Body of pancreas (tissue), 4 donors: Measurements from ENCODE around the gene LAIR2. TPM values are rescaled to one million over a fixed set of nuclear protein-coding genes. Genes with fewer than 3 reads are reported as not detected.
A peak's percentile ranks its signal among the peaks of the same experiment; 100 is the strongest.
"Not testable (repeated sequence)": the region's sequence is repeated elsewhere in the genome, so short reads cannot be mapped to it uniquely, and the experiment has no call there.

Experiments used
- ATAC-seq: fragments of 150-250 bp; one replicate; pipeline ENCODE4 v1.9.1; 2016
- DNase-seq, 4 donors: peaks; one replicate each; pipeline ENCODE4 v3.0.0-alpha.2; 2019
- H3K27ac ChIP-seq, 4 donors: fragments of 200-600 bp; sonication (generic); 1 replicate in 3 of 4; 2 replicates in 1 of 4; pipeline versions ENCODE4 v1.5.1 to v1.6.1; 2016 to 2019; ENCODE audit warnings: mild to moderate bottlenecking in 1 of 4, mixed read lengths in 1 of 4, moderate library complexity in 1 of 4
- H3K27me3 ChIP-seq, 2 donors: fragments of 200-600 bp; sonication (generic); one replicate each; pipeline ENCODE4 v1.6.0; 2016; ENCODE audit warnings: mild to moderate bottlenecking in 1 of 2
- H3K36me3 ChIP-seq, 2 donors: fragments of 200-600 bp; sonication (generic); replicated peaks in 1 of 2; 2 replicates each; pipeline ENCODE4 v1.5.1; 2016; ENCODE audit warnings: low read depth in 2 of 2; ENCODE audit not compliant: insufficient read depth in 1 of 2
- H3K4me1 ChIP-seq: fragments of 200-600 bp; sonication (generic); one replicate; pipeline ENCODE4 v1.6.0; 2016
- H3K4me3 ChIP-seq, 2 donors: fragments of 200-600 bp; sonication (generic); 1 replicate in 1 of 2; 2 replicates in 1 of 2; pipeline ENCODE4 v1.5.1; 2016 to 2019
- H3K9me3 ChIP-seq, 3 donors: fragments of 200-600 bp; sonication (generic); 1 replicate in 2 of 3; 2 replicates in 1 of 3; pipeline ENCODE4 v1.5.1; 2016
- POLR2A ChIP-seq, 3 donors: fragments of 450-650 bp; IDR thresholded peaks; one replicate each; pipeline ENCODE4 v1.6.1; 2016; ENCODE audit warnings: antibody characterized with exemption in 3 of 3, mild to moderate bottlenecking in 2 of 3
- WGBS, 2 donors: methylation state at CpG; one replicate each; pipeline ENCODE4 v1.1.5; 2017; 5-methylcytosine and 5-hydroxymethylcytosine counted together
- intact Hi-C: fragments of 100-400 bp; cut with DNase I; formaldehyde crosslinking; loops from one replicate; pipeline ENCODE4 v1.15.1; 2023
- total RNA-seq, 2 donors: library from RNA; depleted of rRNA; stranded (reverse); fragments of >200 nt; gene quantifications; one replicate each; pipeline ENCODE4 v1.1.0, GENCODE V29; 2016
- TF ChIP-seq, protein P1 (sequence below), 7 experiments: fragments of 450-650 bp in 4 of 7; fragments of 200-600 bp in 3 of 7; sonication (generic) in 3 of 7; IDR thresholded peaks; one replicate each; pipeline ENCODE4 v1.5.1; 2016 to 2019; ENCODE audit warnings: antibody characterized with exemption in 7 of 7

The LAIR2 gene
- total RNA-seq, 2 donors from 2014 or later: not detected

DNA sequence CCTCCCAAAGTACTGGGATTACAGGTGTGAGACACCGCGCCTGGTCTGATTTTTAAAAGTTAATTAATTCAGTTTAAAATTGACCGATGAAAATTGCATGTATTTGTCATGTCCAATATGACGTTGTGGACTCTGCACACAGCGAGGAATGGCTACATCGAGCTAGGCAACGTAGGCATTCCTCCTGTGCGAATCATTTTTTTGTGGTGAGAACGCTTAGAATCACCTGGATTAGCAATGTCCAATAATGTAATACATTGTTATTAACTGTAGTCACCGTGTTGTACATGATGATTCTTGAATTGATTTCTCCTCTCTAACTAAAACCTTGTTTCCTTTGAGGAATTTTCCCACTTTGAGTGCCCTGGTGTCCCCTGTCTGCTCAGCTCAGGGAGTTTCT, 3.4 kb downstream of the LAIR2 start:
- ATAC-seq: no peak

GRCh38 chr19:54507038-54507717, 4.5 kb downstream of the LAIR2 start:
- H3K9me3 ChIP-seq, DNase-seq, H3K4me1 ChIP-seq, H3K36me3 ChIP-seq, H3K27me3 ChIP-seq, ATAC-seq, H3K4me3 ChIP-seq, H3K27ac ChIP-seq, intact Hi-C loops: not testable (repeated sequence)
- WGBS, 2 donors: 43% methylated on average over 10 of the region's 15 CpGs; no CpG with 5 or more reads in 1 of the 2 donors

More for the DNA sequence above, 3.4 kb downstream of the LAIR2 start:
- no peaks in the 10 kb centered on the region for H3K9me3 ChIP-seq
- TF ChIP-seq, protein P1, sequence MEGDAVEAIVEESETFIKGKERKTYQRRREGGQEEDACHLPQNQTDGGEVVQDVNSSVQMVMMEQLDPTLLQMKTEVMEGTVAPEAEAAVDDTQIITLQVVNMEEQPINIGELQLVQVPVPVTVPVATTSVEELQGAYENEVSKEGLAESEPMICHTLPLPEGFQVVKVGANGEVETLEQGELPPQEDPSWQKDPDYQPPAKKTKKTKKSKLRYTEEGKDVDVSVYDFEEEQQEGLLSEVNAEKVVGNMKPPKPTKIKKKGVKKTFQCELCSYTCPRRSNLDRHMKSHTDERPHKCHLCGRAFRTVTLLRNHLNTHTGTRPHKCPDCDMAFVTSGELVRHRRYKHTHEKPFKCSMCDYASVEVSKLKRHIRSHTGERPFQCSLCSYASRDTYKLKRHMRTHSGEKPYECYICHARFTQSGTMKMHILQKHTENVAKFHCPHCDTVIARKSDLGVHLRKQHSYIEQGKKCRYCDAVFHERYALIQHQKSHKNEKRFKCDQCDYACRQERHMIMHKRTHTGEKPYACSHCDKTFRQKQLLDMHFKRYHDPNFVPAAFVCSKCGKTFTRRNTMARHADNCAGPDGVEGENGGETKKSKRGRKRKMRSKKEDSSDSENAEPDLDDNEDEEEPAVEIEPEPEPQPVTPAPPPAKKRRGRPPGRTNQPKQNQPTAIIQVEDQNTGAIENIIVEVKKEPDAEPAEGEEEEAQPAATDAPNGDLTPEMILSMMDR (IDR thresholded peaks at IDR 0.05): no peak
- TF ChIP-seq POLR2A (IDR thresholded peaks at IDR 0.05): no peak
- intact Hi-C loops: no loop called here
- H3K27me3 ChIP-seq: no peaks in the 10 kb centered on the region
- no peak overlapping the region for H3K27ac ChIP-seq
- no peaks in the 10 kb centered on the region for H3K4me1 ChIP-seq
- H3K36me3 ChIP-seq: no peaks in the 10 kb centered on the region
- DNase-seq: no peak
- 52 to 76% methylated on average over 10 of the region's 10 CpGs for WGBS, 2 donors
- no peak overlapping the region for H3K4me3 ChIP-seq

DNA sequence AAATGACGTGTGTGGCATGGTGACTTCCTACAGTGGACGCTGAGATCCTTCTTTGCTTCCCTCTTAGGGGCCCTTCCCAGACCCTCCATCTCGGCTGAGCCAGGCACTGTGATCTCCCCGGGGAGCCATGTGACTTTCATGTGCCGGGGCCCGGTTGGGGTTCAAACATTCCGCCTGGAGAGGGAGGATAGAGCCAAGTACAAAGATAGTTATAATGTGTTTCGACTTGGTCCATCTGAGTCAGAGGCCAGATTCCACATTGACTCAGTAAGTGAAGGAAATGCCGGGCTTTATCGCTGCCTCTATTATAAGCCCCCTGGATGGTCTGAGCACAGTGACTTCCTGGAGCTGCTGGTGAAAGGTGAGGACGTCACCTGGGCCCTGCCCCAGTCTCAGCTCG, 5.2 kb downstream of the LAIR2 start:
- Histone ChIP-seq H3K4me3 (no peak overlapping the region), H3K27ac (no peak overlapping the region), H3K9me3 (no peaks in the 10 kb centered on the region), H3K27me3 (no peaks in the 10 kb centered on the region), H3K36me3 (no peaks in the 10 kb centered on the region), H3K4me1 (no peaks in the 10 kb centered on the region)
- DNase-seq: no peak
- TF ChIP-seq, protein P1 (IDR thresholded peaks at IDR 0.05): no peak
- TF ChIP-seq POLR2A (IDR thresholded peaks at IDR 0.05): no peak
- intact Hi-C loops: no loop called here
- WGBS, 2 donors: 39 to 47% methylated on average over 10 to 12 of the region's 12 CpGs
- no peak for ATAC-seq

- H3K36me3 ChIP-seq, H3K27me3 ChIP-seq, H3K4me3 ChIP-seq, H3K9me3 ChIP-seq, DNase-seq, ATAC-seq, intact Hi-C loops, H3K4me1 ChIP-seq, H3K27ac ChIP-seq: not testable (repeated sequence)
- WGBS, 2 donors: 60% methylated on average over 2 of the region's 3 CpGs; no CpG with 5 or more reads in 1 of the 2 donors
Measured at GRCh38 chr19:54508487-54508886, 5.9 kb downstream of the LAIR2 start.

- H3K4me3 ChIP-seq, H3K4me1 ChIP-seq, H3K27me3 ChIP-seq, intact Hi-C loops, H3K36me3 ChIP-seq, H3K9me3 ChIP-seq, H3K27ac ChIP-seq: not testable (repeated sequence)
- ATAC-seq: peak; percentile 35
- 23% methylated on average over 2 of the region's 21 CpGs; no CpG with 5 or more reads in 1 of the 2 donors for WGBS, 2 donors
- DNase-seq: peak in 1 of 4 donors; percentile 38
Measured at GRCh38 chr19:54509200-54509940, 6.7 kb downstream of the LAIR2 start.

- H3K27me3 ChIP-seq: peaks cover 0 to 3% of the 10 kb centered on the region in 2 donors
- no peaks in the 10 kb centered on the region for H3K4me1 ChIP-seq
- no peaks in the 10 kb centered on the region for H3K9me3 ChIP-seq
- WGBS, 2 donors: 37 to 44% methylated on average over 3 of the region's 3 CpGs
- no peaks in the 10 kb centered on the region for H3K36me3 ChIP-seq
- DNase-seq (no peak), ATAC-seq (no peak)
- TF ChIP-seq POLR2A (IDR thresholded peaks at IDR 0.05): no peak
- TF ChIP-seq, protein P1 (IDR thresholded peaks at IDR 0.05): no peak
- intact Hi-C loops: no loop called here
- H3K4me3 ChIP-seq: no peak overlapping the region
- no peak overlapping the region for H3K27ac ChIP-seq
Measured at GRCh38 chr19:54515156-54515555, 12.5 kb downstream of the LAIR2 start.
